SK-N-MC (cell line): Measurements from ENCODE around the gene CACNA2D4.

Source experiments
- EZH2 ChIP-seq: fragments of 200-600 bp; sonication (generic); IDR thresholded peaks from one replicate; pipeline ENCODE4 v1.6.1; 2017; ENCODE audit warnings: antibody characterized with exemption
- FOXP2 ChIP-seq: optimal IDR thresholded peaks from 2 replicates; pipeline ENCODE3; 2011; ENCODE audit warnings: mild to moderate bottlenecking, moderate library complexity; ENCODE audit not compliant: insufficient read depth; ENCODE audit errors: extremely low read length, control extremely low read depth
- POLR2AphosphoS5 ChIP-seq: IDR thresholded peaks from 2 replicates; pipeline ENCODE4 v1.6.1; 2012; ENCODE audit warnings: mild to moderate bottlenecking, low read depth, low read length, borderline replicate concordance

DNA sequence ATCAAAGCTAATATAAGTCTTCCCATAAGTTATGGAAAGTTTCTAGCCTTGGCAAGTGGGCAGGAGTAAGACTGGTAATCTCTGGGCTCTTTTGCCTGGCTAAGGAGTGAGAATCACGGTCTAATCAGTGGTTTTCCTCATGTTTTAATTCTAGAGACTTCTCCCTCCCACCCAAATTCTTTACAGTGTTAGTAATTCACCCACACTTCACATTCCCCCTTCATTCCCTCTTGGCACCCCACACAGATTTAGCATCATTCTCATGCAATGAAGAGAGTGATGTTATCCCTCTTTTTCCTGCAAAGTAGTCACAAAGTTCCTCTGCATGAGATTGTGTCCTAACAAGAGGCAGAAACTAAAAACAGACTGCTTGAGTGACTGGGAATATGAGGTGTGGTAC is 28.6 kb upstream of the CACNA2D4 start:
- TF ChIP-seq EZH2 (no peak), POLR2AphosphoS5 (no peak), FOXP2 (no peak)
